H9 (cell line): Measurements from ENCODE around the gene PKP1. TPM values are rescaled to one million over a fixed set of nuclear protein-coding genes. Genes with fewer than 3 reads are reported as not detected.

Experiments used
- DNase-seq: peaks from one replicate; pipeline ENCODE4 v3.0.0-alpha.2; 2017
- H2AFZ ChIP-seq: one replicate; pipeline ENCODE4 v1.6.1; 2013; ENCODE audit warnings: mild to moderate bottlenecking, low read length, control low read depth, moderate library complexity
- H2AK5ac ChIP-seq: 2 replicates; pipeline ENCODE4 v1.6.1; 2013; ENCODE audit warnings: low read length, control low read depth, mixed read lengths; ENCODE audit not compliant: insufficient read length
- H2BK120ac ChIP-seq: one replicate; pipeline ENCODE4 v1.6.1; 2013; ENCODE audit warnings: low read depth, mild to moderate bottlenecking, low read length, control low read depth, inconsistent platforms; ENCODE audit not compliant: poor library complexity, severe bottlenecking
- H2BK12ac ChIP-seq: 2 replicates; pipeline ENCODE4 v1.6.1; 2013; ENCODE audit warnings: low read length, control low read depth, mixed read lengths, low read depth; ENCODE audit not compliant: insufficient read length
- H2BK15ac ChIP-seq: 2 replicates; pipeline ENCODE4 v1.6.1; 2013; ENCODE audit warnings: low read depth, low read length, control low read depth
- H2BK20ac ChIP-seq: one replicate; pipeline ENCODE4 v1.6.1; 2013; ENCODE audit warnings: low read depth, mild to moderate bottlenecking, low read length, control low read depth, inconsistent platforms; ENCODE audit not compliant: poor library complexity, severe bottlenecking
- H2BK5ac ChIP-seq: 2 replicates; pipeline ENCODE4 v1.6.1; 2013; ENCODE audit warnings: low read length, control low read depth, mixed read lengths; ENCODE audit not compliant: insufficient read length
- H3K14ac ChIP-seq: 2 replicates; pipeline ENCODE4 v1.6.1; 2013; ENCODE audit warnings: low read length, control low read depth; ENCODE audit not compliant: insufficient read depth
- H3K18ac ChIP-seq: 2 replicates; pipeline ENCODE4 v1.6.1; 2013; ENCODE audit warnings: low read depth, mild to moderate bottlenecking, mixed read lengths, low read length, control low read depth; ENCODE audit not compliant: insufficient read length
- H3K23ac ChIP-seq: 2 replicates; pipeline ENCODE4 v1.6.1; 2013; ENCODE audit warnings: low read length, control low read depth, mixed read lengths, low read depth; ENCODE audit not compliant: insufficient read length
- H3K23me2 ChIP-seq: 2 replicates; pipeline ENCODE4 v1.6.1; 2013; ENCODE audit warnings: low read depth, mild to moderate bottlenecking, mixed read lengths, low read length, control low read depth; ENCODE audit not compliant: insufficient read length, poor library complexity, severe bottlenecking
- H3K27ac ChIP-seq: 2 replicates; pipeline ENCODE4 v1.5.1; 2013; ENCODE audit warnings: low read length, control low read depth, mixed read lengths, low read depth; ENCODE audit not compliant: insufficient read length
- H3K27me3 ChIP-seq: 2 replicates; pipeline ENCODE4 v1.6.1; 2013; ENCODE audit warnings: low read length, control low read depth, inconsistent platforms; ENCODE audit not compliant: insufficient read depth
- H3K4ac ChIP-seq: 2 replicates; pipeline ENCODE4 v1.6.1; 2013; ENCODE audit warnings: low read depth, mild to moderate bottlenecking, control low read depth, inconsistent platforms, low read length, moderate library complexity
- H3K4me1 ChIP-seq: 2 replicates; pipeline ENCODE4 v1.6.1; 2013; ENCODE audit warnings: low read length, control low read depth, inconsistent platforms; ENCODE audit not compliant: insufficient read depth
- H3K4me2 ChIP-seq: 2 replicates; pipeline ENCODE4 v1.6.1; 2013; ENCODE audit warnings: low read length, control low read depth, mixed read lengths; ENCODE audit not compliant: insufficient read length, insufficient read depth
- H3K56ac ChIP-seq: 2 replicates; pipeline ENCODE4 v1.6.1; 2013; ENCODE audit warnings: low read depth, mild to moderate bottlenecking, mixed read lengths, low read length, control low read depth; ENCODE audit not compliant: insufficient read length
- H3K79me1 ChIP-seq: 2 replicates; pipeline ENCODE4 v1.6.1; 2013; ENCODE audit warnings: low read depth, mild to moderate bottlenecking, moderate library complexity, low read length, control low read depth, inconsistent platforms; ENCODE audit not compliant: insufficient read depth, poor library complexity, severe bottlenecking
- H3K79me2 ChIP-seq: 2 replicates; pipeline ENCODE4 v1.6.1; 2013; ENCODE audit warnings: low read length, control low read depth, inconsistent platforms; ENCODE audit not compliant: insufficient read depth
- H3K9ac ChIP-seq: 2 replicates; pipeline ENCODE4 v1.6.1; 2013; ENCODE audit warnings: low read length, control low read depth, mixed read lengths; ENCODE audit not compliant: insufficient read length; ENCODE audit errors: extremely low read depth
- H3K9me3 ChIP-seq: one replicate; pipeline ENCODE4 v1.6.1; 2013; ENCODE audit warnings: low read depth, low read length, inconsistent platforms; ENCODE audit not compliant: control insufficient read depth
- H3T11ph ChIP-seq: one replicate; pipeline ENCODE4 v1.6.1; 2013; ENCODE audit warnings: mild to moderate bottlenecking, low read length, control low read depth, inconsistent platforms
- H4K20me1 ChIP-seq: one replicate; pipeline ENCODE4 v1.6.1; 2013; ENCODE audit not compliant: control insufficient read depth, insufficient read length, insufficient read depth
- H4K5ac ChIP-seq: 2 replicates; pipeline ENCODE4 v1.6.1; 2013; ENCODE audit warnings: low read depth, mild to moderate bottlenecking, mixed read lengths, low read length, control low read depth; ENCODE audit not compliant: insufficient read length
- H4K8ac ChIP-seq: replicated peaks from 2 replicates; pipeline ENCODE4 v1.6.1; 2013; ENCODE audit warnings: low read length, control low read depth, mixed read lengths, low read depth; ENCODE audit not compliant: insufficient read length
- H4K91ac ChIP-seq: 2 replicates; pipeline ENCODE4 v1.6.1; 2013; ENCODE audit warnings: low read depth, mild to moderate bottlenecking, moderate library complexity, mixed read lengths, low read length, control low read depth; ENCODE audit not compliant: insufficient read length
- H3K27ac Mint-ChIP-seq, 3 experiments: 2 replicates in 2 of 3; 3 replicates in 1 of 3; pipeline ENCODE4 v1.8.0; 2020 to 2021; ENCODE audit warnings: mixed read lengths in 3 of 3, mild to moderate bottlenecking in 1 of 3, moderate library complexity in 1 of 3
- H3K27me3 Mint-ChIP-seq: 2 replicates; pipeline ENCODE4 v1.8.0; 2021; ENCODE audit warnings: low read depth, mild to moderate bottlenecking, moderate library complexity, mixed read lengths
- H3K36me3 Mint-ChIP-seq, 3 experiments: 2 replicates in 2 of 3; 3 replicates in 1 of 3; pipeline ENCODE4 v1.8.0; 2020 to 2021; ENCODE audit warnings: low read depth in 3 of 3, mixed read lengths in 3 of 3; ENCODE audit not compliant: insufficient read depth in 1 of 3
- H3K4me1 Mint-ChIP-seq, 2 experiments: 2 replicates each; pipeline ENCODE4 v1.8.0; 2020; ENCODE audit warnings: mixed read lengths in 2 of 2
- H3K4me3 Mint-ChIP-seq, 2 experiments: 2 replicates in 1 of 2; 3 replicates in 1 of 2; pipeline ENCODE4 v1.8.0; 2020 to 2021; ENCODE audit warnings: mild to moderate bottlenecking in 2 of 2, mixed read lengths in 2 of 2, moderate library complexity in 1 of 2
- H3K9me3 Mint-ChIP-seq, 2 experiments: 2 replicates in 1 of 2; 3 replicates in 1 of 2; pipeline ENCODE4 v1.8.0; 2020; ENCODE audit warnings: mild to moderate bottlenecking in 2 of 2, mixed read lengths in 2 of 2, moderate library complexity in 1 of 2
- CTCF ChIP-seq: fragments of 200-600 bp; sonication (generic); conservative IDR thresholded peaks from 3 replicates; pipeline ENCODE4 v1.8.0; 2021; ENCODE audit warnings: antibody characterized with exemption, mild to moderate bottlenecking
- WGBS: extraction: QIAGEN DNeasy Blood & Tissue Kit; methylation state at CpG from one replicate; pipeline ENCODE4 v1.1.7; 2013; ENCODE audit warnings: missing lambda C conversion rate, low lambda C conversion rate, mixed read lengths; ENCODE audit not compliant: insufficient read length; ENCODE audit errors: extremely low coverage; 5-methylcytosine and 5-hydroxymethylcytosine counted together
- total RNA-seq: library from RNA; stranded (reverse); gene quantifications from 2 replicates; pipeline ENCODE4 v1.2.1, GENCODE V29; 2021

Gene PKP1
- total RNA-seq, 1 experiment from 2014 or later = 0.09 TPM

- no peak overlapping the region for H3K27ac ChIP-seq
- no CpG with 5 or more reads among the region's 5 CpGs for WGBS
- H3K9ac ChIP-seq = no peak overlapping the region
- H4K8ac ChIP-seq = no peak overlapping the region
- no peaks in the 10 kb centered on the region for H3K23me2 ChIP-seq
- peak; percentile 77 for TF ChIP-seq CTCF
- H3K79me1 ChIP-seq = no peaks in the 10 kb centered on the region
- no peak overlapping the region for H3K14ac ChIP-seq
- no peak overlapping the region for H2BK5ac ChIP-seq
- no peak overlapping the region for H2AK5ac ChIP-seq
- no peak overlapping the region for H2BK120ac ChIP-seq
- no peak overlapping the region for H3K18ac ChIP-seq
- H4K20me1 ChIP-seq = no peaks in the 10 kb centered on the region
- H4K5ac ChIP-seq = no peak overlapping the region
- H3K27me3 Mint-ChIP-seq = peaks cover 1% of the 10 kb centered on the region
- H3K56ac ChIP-seq = no peak overlapping the region
- no peak overlapping the region for H3T11ph ChIP-seq
- no peak overlapping the region for H4K91ac ChIP-seq
- H3K4me1 ChIP-seq = peaks cover 8% of the 10 kb centered on the region; the same call in 1 of the 2 replicates
- H3K23ac ChIP-seq = no peak overlapping the region
- H3K4ac ChIP-seq = no peak overlapping the region
- H3K4me1 Mint-ChIP-seq = peaks cover 38 to 40% of the 10 kb centered on the region in 2 experiments
- H3K9me3 Mint-ChIP-seq = peaks cover under 1 to 1% of the 10 kb centered on the region in 2 experiments; a peak in 4 of 5 replicates
- no peaks in the 10 kb centered on the region for H3K9me3 ChIP-seq
- H3K36me3 Mint-ChIP-seq = peaks cover 0 to 1% (median 0%) of the 10 kb centered on the region in 3 experiments; a peak in 1 of 7 replicates
- H3K27me3 ChIP-seq = no peaks in the 10 kb centered on the region
- H2AFZ ChIP-seq = no peak overlapping the region
- H2BK20ac ChIP-seq = no peak overlapping the region
- peak; percentile 77 for DNase-seq
- no peak overlapping the region for H2BK12ac ChIP-seq
- H3K4me2 ChIP-seq = no peak overlapping the region
- H3K79me2 ChIP-seq = no peaks in the 10 kb centered on the region
- no peak overlapping the region for H2BK15ac ChIP-seq
- H3K4me3 Mint-ChIP-seq = peak overlapping the region in 1 of 2 experiments; percentile 39; a peak in 1 of 5 replicates
- H3K27ac Mint-ChIP-seq = peak overlapping the region in 2 of 3 experiments; percentile 44 to 57; a peak in 2 of 7 replicates
Measured at GRCh38 chr1:201346337-201346939, 63.1 kb downstream of the PKP1 start.
